Stimulated activated CD4-positive, alpha-beta T cell treated with anti-CD3 and anti-CD28 coated beads, Interleukin-12 subunit alpha, Interleukin-12 subunit beta, amount 100 ng/mL, for 24 hours (primary cell): ENCODE data around the gene ADPRM.
A peak's percentile ranks its signal among the peaks of the same experiment; 100 is the strongest.
"Not testable (repeated sequence)": the region's sequence is repeated elsewhere in the genome, so short reads cannot be mapped to it uniquely, and the experiment has no call there.

Source experiments
- DNase-seq, 2 experiments: peaks; one replicate each; pipeline ENCODE4 v3.0.0-alpha.2; 2020; ENCODE audit warnings: low read depth in 2 of 2

Gene ADPRM, protein sequence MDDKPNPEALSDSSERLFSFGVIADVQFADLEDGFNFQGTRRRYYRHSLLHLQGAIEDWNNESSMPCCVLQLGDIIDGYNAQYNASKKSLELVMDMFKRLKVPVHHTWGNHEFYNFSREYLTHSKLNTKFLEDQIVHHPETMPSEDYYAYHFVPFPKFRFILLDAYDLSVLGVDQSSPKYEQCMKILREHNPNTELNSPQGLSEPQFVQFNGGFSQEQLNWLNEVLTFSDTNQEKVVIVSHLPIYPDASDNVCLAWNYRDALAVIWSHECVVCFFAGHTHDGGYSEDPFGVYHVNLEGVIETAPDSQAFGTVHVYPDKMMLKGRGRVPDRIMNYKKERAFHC

DNA sequence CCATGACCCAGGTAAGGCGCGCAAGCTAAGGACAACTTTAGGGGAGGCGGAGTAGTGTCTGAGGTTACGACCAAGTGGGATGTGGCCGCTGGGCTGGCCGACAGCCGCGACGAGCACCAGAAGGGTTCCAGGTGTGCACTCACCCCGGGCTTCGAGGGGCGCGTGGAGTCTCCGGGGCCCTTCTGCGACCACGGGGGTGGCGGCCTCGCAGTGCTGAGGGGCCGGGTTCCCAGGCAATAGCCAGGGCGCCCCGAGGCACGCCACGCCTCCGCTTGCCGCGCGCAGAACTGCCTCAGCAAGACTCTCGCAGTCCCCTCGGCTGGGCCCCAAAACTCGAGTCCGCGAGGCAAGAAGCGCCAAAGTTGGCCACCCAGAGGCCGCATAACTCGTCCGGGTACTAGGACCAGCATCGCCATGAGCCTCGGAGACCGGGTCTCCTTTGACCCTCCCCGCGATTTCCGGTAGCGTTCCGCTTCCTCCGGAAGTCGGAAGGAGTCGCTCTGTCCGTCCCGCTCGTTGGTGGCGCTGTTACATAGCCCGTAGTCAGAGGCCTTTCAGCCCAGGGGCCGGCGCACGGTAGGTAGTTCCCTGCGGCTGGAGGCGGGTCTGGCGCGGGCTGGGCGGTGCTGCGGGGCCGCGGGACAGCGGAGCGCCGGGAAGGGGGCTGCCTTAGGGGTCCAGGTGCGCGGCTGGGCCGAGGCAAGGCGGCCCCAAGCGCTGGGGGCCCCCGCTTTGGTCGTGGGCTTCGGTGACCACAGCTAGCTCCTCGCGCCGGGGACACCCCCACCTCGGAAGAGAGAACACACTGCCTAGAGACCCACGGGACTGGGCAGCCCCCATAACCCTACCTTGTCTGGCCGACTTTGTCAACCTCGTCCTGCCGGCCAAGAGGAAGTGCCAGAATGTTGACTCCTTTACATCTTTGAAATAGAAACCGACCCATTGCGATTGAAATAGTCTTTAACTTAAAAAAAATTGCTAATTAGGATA, at the start of gene ADPRM, which contains the start of gene SCO1:
Gene ADPRM, plus strand, starts transcription at position 503 of the 990 bp plus-strand sequence. CDS start 7,333 bp downstream, outside the sequence.
Gene SCO1, minus strand, starts transcription at position 442 of the 990 bp plus-strand sequence. Its CDS starts 26 bp downstream, at position 416.
- peak; percentile 82 to 86 for DNase-seq

DNA sequence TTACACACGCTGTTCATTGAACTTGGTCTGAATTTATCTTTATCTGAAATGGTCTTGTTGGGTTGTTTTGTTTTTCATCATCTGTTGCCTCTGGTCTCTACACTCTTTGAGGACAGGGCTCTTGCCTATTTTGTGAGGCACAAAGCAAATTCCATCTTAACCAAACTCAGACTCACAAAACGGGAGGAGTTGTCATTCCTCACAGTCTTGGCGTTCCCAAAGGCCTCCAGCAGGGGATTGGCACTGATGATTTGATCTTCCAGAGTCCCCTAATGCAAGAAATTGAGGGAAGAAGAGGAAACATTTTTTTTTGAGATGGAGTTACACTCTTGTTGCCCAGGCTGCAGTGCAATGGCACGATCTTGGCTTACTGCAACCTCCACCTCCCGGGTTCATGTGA, 49.0 kb upstream of the ADPRM start:
- DNase-seq: no peak

DNA sequence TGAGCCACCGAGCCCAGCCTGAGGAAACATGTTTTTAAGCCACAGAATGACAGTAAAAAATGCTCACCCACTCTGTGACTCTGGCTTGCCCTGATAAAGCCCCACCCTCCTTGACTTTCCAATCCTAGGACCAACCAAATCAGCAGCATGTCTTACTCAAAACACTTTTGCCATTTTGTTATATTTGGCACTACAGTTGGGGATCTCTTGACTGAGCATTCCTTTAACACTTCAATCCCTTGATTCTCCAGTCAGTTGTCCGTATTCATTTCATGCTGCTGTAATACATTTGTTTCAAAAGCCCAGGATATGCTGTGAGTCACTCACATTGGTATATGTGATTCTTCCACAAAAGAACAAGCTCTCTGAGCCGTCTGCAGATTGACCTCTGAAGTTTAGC, 48.4 kb upstream of the ADPRM start:
- DNase-seq: no peak

- DNase-seq: no peak
These were observed 47.8 kb upstream of the ADPRM start for GRCh38 chr17:10649602-10650001.

- DNase-seq: no peak
These were observed 45.5 kb upstream of the ADPRM start for GRCh38 chr17:10651927-10652326.

DNA sequence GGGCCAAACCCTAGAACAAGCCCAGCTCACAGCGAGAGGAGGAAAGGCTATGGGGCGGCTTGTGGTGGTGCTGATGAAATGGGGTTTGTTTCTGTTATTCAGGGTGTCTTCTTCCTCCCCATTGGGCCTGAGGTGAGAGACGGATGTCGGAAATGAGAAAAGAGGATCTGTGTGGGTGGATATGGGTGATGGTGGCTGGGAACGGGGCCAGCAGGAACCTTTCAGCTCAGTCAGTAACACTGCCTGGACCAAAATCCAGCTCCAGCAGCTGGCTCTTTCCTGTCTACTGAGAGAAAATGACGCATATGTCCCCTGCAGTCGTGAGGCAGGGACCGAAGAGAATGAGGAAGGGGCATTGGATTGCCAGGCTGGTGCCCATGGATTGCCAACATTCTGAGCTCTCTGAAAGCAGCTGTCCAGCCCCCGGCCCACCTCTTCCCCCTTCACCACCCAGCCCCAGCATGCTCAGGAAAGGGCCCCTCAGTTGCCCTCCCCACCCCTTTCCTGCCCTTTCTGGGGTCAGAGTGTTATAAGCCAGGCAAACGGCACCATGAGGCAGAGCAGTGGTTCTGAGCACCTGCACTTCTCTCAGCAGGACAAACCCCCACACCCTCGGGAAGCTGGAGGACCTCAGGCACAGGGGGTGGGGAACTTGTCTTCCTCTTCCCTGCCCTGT, 44.3 kb upstream of the ADPRM start:
- no peak for DNase-seq

DNA sequence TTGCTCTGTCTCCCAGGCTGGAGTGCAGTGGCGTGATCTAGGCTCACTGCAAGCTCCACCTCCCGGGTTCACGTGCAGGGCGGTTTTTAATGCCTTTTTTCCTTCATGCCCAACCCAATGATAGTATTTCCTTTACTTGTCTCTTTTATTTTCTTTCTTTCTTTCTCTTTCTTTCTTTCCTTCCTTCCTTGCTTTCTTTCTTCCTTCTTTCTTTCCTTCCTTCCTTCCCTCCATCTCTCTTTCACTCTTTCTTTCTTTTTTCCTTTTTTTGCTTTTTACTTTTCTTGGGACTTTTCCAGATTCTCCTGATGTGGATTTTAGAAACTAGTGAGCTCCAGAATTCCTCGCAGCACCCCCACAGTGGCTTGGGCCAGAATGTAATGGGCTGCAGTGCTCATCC, 43.4 kb upstream of the ADPRM start:
- DNase-seq: no peak

DNA sequence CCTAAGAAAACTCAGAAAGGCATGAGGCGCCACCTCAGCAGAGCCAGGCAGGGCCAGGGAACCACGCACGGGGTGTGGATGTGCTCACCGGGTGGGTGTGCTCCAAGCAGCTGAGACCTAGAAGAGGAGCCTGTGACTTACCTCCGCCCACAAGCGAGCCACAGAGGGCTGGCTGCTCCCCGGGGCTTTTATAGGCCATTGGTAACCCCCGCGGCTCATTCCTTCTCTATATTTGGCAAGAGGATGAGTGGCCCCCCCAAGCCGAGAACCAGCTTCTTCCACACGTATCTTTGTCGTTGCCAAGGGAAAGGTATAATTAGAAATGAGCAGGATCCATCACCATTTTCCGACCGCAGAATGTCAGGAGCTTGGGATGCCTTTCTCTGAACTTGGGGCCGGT, 40.2 kb upstream of the ADPRM start, which contains the start of gene MYH3:
Gene MYH3, minus strand, starts transcription at position 162 of the 400 bp plus-strand sequence. CDS start 2,245 bp downstream, outside the sequence.
- DNase-seq: no peak

- no peak for DNase-seq
These were observed 39.5 kb upstream of the ADPRM start for GRCh38 chr17:10657879-10658278.

DNA sequence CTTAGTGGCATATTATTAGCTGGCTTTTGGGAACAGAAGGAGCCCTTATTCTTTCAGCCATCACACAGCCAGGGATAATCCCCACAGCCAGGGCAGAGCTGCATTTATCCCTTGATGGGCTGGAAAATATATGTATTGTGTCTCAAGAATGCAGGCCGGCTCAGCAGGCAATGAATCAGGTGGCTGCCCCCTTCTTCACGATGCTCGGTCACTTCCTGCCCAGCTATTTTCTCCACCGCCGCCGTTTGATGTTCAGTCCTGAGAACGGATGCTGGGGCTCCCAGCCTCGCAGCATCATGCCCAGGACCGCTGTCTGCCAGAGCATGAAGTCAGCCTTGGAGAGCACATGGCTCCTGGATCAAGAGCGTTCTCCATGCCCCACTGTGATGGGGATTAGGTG, 36.0 kb upstream of the ADPRM start:
- DNase-seq: no peak

GRCh38 chr17:10663231-10663630, 34.2 kb upstream of the ADPRM start:
- DNase-seq: no peak

- no peak for DNase-seq
These were observed 32.8 kb upstream of the ADPRM start for GRCh38 chr17:10664571-10664970.

GRCh38 chr17:10666906-10667305, 30.5 kb upstream of the ADPRM start:
- no peak for DNase-seq

DNA sequence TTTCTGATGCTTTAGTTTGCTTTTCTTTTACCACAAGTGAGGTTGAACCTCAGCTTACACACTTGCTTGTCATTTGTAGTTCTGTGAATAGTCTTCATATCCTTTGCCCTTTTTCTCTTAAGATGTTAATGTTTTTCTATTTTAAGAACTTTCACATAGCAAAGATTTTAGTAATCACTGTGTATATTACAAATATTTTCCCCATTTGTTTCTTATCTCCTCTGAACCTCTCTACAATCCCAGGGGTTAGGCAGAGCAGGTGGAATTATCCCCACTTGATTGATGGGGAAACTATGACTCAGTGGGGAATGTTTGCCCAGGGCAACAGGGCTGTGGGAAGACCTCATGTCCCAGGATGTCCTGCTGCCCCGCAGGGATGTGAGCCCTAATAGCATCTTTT, 28.6 kb upstream of the ADPRM start:
- no peak for DNase-seq

DNA sequence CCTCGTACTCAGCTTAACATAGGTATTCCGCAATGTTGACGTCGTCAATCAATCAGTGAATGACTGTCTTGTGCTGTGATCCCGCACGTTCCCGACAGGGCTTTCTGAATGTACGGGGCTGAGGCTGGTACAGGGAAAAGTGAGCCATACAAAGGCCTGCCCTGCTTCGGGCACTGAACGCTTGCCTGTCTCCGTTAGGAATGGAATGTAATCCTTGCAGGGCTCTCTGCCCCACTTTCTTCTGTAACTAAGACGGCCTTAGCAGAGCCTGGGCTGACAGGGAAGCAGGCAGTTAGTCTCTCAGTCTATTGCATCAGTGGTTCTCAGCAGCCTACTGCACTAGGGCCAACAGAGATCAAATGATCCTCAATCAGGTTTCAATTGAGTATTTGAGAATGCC, 24.1 kb upstream of the ADPRM start:
- DNase-seq: no peak

DNA sequence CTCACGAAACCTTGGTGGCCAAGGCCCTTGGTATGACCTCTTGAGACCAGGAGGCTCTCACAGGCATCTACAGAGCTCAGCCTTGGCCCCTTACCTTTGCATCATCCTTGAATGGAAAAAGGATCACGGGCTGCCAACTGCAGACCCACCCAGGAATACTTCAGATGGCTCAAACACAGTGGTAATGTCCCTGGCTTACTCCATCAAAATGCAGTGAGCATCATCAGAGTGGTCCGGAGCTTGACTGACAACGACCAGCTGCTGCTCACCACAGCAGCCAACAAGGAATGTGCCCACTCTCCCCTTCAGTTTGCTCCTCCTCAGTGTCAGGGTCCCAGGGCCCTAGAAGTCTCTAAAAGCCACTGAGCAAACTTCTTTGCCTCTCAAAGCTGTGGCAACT, 22.7 kb upstream of the ADPRM start:
- no peak for DNase-seq

GRCh38 chr17:10681866-10682446, 15.4 kb upstream of the ADPRM start:
- no peak for DNase-seq

- DNase-seq: no peak
These were observed 13.5 kb upstream of the ADPRM start for GRCh38 chr17:10683853-10684252.

DNA sequence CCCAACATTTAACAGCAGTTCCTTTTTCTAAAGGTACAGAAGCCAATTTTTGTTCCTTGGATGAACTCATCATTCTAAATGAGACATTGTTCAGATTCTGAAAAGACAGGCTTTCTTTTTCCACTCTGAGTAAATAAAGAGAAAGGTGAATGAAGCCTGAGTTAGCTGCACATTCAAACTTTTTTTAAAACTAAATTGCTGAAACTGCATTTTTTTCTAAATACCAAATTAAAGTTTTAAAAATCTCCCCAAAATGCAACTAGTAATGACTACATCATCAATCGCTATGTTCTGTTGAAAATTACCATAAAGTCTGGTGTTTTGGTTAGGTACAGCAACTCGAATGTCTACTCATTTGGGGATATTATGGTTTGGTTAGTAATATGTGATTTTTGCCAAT, 9.9 kb upstream of the ADPRM start:
- DNase-seq: no peak

GRCh38 chr17:10695875-10696407, 1.5 kb upstream of the ADPRM start:
- DNase-seq: not testable (repeated sequence)

DNA sequence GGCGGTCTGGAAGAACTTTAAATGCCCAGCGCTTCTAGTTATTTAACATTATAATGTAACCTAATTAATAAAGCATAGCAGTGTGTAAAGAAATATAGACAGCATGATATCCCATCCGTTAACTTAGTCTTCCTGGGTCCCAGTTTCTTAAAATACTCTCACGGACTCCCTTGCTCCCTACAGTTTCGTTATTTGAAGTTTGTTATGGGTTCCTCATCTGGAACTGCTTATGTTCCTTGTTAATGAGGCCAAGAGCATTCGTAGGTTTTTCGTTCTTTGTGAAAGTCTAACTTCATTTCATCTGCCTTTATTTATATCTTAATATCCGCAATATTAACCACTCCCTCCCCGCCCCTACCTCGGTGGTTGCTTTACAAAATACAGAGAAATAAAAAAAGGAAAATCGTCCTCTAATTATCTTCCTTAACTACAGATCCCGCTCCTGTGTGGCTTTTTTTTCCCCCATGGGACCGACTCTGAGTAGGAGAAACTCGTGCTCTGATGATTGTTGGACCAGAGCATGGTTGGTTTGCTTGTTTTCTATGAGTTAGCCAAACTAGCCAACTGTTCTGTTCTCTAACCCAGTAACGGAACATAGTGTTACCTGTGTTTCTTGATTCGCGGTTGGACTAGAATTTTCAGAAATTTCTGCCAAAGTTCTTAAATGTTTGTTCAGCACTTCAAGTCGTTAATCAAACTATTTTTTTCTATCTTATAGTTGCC, 863 bp downstream of the ADPRM start:
- DNase-seq: no peak
